ENCODE data around the gene ZNF443. TPM values are rescaled to one million over a fixed set of nuclear protein-coding genes. Genes with fewer than 3 reads are reported as not detected.

Gene ZNF443
- total RNA-seq, 3 donors from 2014 or later (not counting 1 experiment from before 2014, with no cell fraction given), result 3.5 to 6.1 (median 3.9) TPM

DNA sequence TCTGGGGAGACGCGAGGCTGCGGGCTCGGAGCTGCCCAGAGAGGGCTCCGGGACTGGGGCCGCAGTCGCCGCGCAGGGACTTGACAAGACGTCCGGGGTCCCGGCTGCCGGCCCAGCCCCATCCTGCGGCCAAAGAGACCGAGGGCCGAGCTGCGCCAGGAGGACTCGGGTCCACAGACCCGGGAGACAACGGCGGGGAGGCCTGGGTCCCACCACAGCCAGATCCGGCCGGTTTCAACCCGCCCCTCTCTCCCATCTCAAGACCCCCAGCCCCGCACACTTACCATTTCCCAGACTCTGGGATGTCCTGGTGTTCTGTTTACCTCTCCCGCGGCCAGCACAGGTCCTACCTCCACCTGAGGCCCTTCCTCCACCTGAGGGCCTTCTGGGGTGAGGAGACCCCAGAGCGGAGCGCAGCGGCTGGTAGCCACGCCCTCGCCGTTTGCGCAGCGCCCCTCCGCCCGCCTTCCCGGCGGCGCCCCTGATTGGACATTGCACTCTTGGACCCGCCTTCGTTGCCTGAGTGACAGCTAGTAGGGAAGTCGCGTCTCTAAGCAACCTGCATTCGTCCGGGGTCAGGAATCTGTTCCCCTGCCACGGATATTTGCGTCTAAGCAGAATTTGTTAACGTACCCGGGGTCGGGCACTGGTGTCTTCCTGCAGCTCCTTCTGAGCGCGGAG is 43.7 kb upstream of the ZNF443 start, which contains the start of gene ZNF709:
Gene ZNF709 (minus strand): TSS at position 446 of the 681 bp plus-strand sequence. CDS start 159 bp downstream, at position 287.
- H3K4me3 Mint-ChIP-seq, result peak within 1 kb of the TSS; percentile 94
- intact Hi-C loops (cut with micrococcal nuclease), result loop anchor here (1.0 kb wide), 2 partner anchors 11 to 43 kb away; partner anchors contain the start of gene ZNF443
- no peaks in the 10 kb centered on the region for H3K9me3 Mint-ChIP-seq
- Histone ChIP-seq H3K27ac (ENCODE audit: low read length) (peak within 1 kb of the TSS; percentile 69), H3K9me3 (ENCODE audit: control insufficient read depth, insufficient read depth, low read length) (no peaks in the 10 kb centered on the region), H3K4me3 (ENCODE audit: low read length) (peak within 1 kb of the TSS; percentile 84), H3K27me3 (ENCODE audit: control insufficient read depth, insufficient read depth, low read length) (no peaks in the 10 kb centered on the region), H3K36me3 (ENCODE audit: control insufficient read depth, insufficient read depth, low read length) (no peaks in the 10 kb centered on the region), H3K4me1 (ENCODE audit: control insufficient read depth, insufficient read depth, low read length) (peaks cover 25% of the 10 kb centered on the region)
- TF ChIP-seq CTCF (IDR thresholded peaks at IDR 0.05), result no peak
- H3K4me1 Mint-ChIP-seq, result peaks cover 23 to 31% of the 10 kb centered on the region in 2 donors
- H3K27me3 Mint-ChIP-seq (ENCODE audit: low read depth in 2 of 2), result no peaks in the 10 kb centered on the region
- peak; percentile 89 to 93 for DNase-seq
- H3K27ac Mint-ChIP-seq, result peak within 1 kb of the TSS; percentile 83 to 96
- WGBS (ENCODE audit: insufficient coverage), result under 1% methylated on average over 53 of the region's 53 CpGs
- ATAC-seq, result peak; percentile 97 to 98 (median 97)
- H3K36me3 Mint-ChIP-seq, result no peaks in the 10 kb centered on the region

- H3K4me3 ChIP-seq (ENCODE audit: low read length), result peak overlapping the region; percentile 84
Measured at GRCh38 chr19:12484011-12484370, 43.2 kb upstream of the ZNF443 start.

DNA sequence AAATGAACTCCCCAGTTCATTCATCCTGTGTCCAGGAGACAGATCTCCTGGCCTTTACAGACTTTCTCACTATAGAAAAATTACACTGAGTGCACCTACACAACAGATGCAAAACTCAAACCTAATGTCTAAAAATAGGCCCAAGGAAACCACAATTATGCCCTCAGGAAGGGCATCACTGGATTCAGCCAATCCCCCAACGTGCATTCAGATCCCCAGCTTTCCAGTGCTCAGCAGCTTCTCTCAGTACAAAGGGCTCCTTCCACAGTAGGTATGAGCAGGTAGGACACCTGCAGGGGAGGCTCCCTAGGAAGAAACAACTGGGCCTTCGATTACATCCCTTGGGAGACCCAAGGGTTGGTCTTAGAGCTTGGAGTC is 41.7 kb upstream of the ZNF443 start:
- H3K9me3 ChIP-seq (ENCODE audit: control insufficient read depth, insufficient read depth, low read length), result no peaks in the 10 kb centered on the region
- WGBS (ENCODE audit: insufficient coverage), result 34% methylated on average over 2 of the region's 2 CpGs
- Mint-ChIP-seq H3K27me3 (ENCODE audit: low read depth in 2 of 2) (no peaks in the 10 kb centered on the region), H3K27ac (peak overlapping the region; percentile 51 to 61), H3K4me3 (peak overlapping the region; percentile 60), H3K36me3 (no peaks in the 10 kb centered on the region), H3K4me1 (peaks cover 32 to 41% of the 10 kb centered on the region in 2 donors), H3K9me3 (no peaks in the 10 kb centered on the region)
- peaks cover 25% of the 10 kb centered on the region for H3K4me1 ChIP-seq (ENCODE audit: control insufficient read depth, insufficient read depth, low read length)
- no peak for DNase-seq
- intact Hi-C loops (cut with micrococcal nuclease), result no loop called here
- no peak overlapping the region for H3K4me3 ChIP-seq (ENCODE audit: low read length)
- no peaks in the 10 kb centered on the region for H3K27me3 ChIP-seq (ENCODE audit: control insufficient read depth, insufficient read depth, low read length)
- ATAC-seq, result no peak
- no peak for TF ChIP-seq CTCF (IDR thresholded peaks at IDR 0.05)
- H3K27ac ChIP-seq (ENCODE audit: low read length), result no peak overlapping the region
- no peaks in the 10 kb centered on the region for H3K36me3 ChIP-seq (ENCODE audit: control insufficient read depth, insufficient read depth, low read length)

More at GRCh38 chr19:12484011-12484370, 43.2 kb upstream of the ZNF443 start:
- no peaks in the 10 kb centered on the region for H3K9me3 ChIP-seq (ENCODE audit: control insufficient read depth, insufficient read depth, low read length)
- intact Hi-C loops (cut with micrococcal nuclease), result loop anchor here (1.0 kb wide), 2 partner anchors 11 to 43 kb away; partner anchors contain the start of gene ZNF443
- H3K27me3 ChIP-seq (ENCODE audit: control insufficient read depth, insufficient read depth, low read length), result no peaks in the 10 kb centered on the region
- H3K36me3 ChIP-seq (ENCODE audit: control insufficient read depth, insufficient read depth, low read length), result no peaks in the 10 kb centered on the region
- Mint-ChIP-seq H3K27ac (peak overlapping the region; percentile 83 to 96), H3K9me3 (no peaks in the 10 kb centered on the region), H3K4me3 (peak overlapping the region; percentile 94), H3K4me1 (peaks cover 23 to 31% of the 10 kb centered on the region in 2 donors), H3K36me3 (no peaks in the 10 kb centered on the region), H3K27me3 (ENCODE audit: low read depth in 2 of 2) (no peaks in the 10 kb centered on the region)
- DNase-seq (no peak), ATAC-seq (no peak)
- 3% methylated on average over 12 of the region's 13 CpGs for WGBS (ENCODE audit: insufficient coverage)
- peaks cover 25% of the 10 kb centered on the region for H3K4me1 ChIP-seq (ENCODE audit: control insufficient read depth, insufficient read depth, low read length)
- peak overlapping the region; percentile 69 for H3K27ac ChIP-seq (ENCODE audit: low read length)
- TF ChIP-seq CTCF (IDR thresholded peaks at IDR 0.05), result no peak

Data from natural killer cell (primary cell).